GM21528 (cell line): ENCODE measurements around the gene NKAIN4.

Experiments used
- ATAC-seq: cut with Tn5 transposase; IDR thresholded peaks from one replicate; pipeline ENCODE4 v1.9.1; 2021; ENCODE audit warnings: mild to moderate bottlenecking, moderate library complexity; ENCODE audit not compliant: unreplicated experiment, low FRiP score

NKAIN4 gene

DNA sequence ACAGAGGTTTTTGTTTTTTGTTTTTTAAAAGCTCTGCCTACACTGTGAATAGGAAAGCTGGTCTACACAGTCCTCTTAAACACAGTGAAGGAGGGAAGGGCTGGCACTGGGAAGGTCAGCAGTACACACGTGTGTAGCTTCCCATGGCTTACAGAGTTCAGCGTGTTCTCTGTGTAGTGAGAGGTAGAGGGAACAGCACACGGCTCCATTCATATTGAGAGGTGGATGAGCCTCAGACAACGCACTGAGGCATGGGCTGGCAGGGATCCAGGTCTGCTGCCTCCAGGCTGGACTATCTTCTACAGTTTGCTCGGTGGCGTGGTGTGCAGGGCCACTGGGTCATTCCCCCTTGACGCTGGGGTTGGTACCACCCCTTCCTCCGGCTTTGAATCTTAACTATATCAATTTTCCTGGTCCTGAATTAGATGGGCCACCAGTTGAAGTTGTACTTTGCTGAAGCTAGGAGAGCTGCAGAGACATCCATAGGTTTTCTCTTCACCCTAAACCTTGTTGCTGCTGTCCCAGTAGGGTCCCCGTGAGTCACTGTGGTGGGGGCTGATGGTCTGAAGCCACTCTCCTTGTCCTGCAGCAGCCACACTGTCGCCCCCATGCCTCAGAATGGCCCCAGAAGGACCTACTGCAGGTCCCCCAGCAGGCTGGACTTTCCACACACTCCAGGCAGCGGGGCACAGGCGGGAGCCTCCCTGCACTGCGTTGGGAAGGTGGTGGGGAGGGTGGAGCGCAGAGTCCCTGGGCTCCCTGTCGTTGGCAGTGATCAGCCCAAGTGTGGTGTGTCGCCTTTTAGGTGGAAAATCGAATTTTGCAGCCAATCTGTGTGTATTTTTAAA lies 20.3 kb upstream of the NKAIN4 start:
- no peak for ATAC-seq

DNA sequence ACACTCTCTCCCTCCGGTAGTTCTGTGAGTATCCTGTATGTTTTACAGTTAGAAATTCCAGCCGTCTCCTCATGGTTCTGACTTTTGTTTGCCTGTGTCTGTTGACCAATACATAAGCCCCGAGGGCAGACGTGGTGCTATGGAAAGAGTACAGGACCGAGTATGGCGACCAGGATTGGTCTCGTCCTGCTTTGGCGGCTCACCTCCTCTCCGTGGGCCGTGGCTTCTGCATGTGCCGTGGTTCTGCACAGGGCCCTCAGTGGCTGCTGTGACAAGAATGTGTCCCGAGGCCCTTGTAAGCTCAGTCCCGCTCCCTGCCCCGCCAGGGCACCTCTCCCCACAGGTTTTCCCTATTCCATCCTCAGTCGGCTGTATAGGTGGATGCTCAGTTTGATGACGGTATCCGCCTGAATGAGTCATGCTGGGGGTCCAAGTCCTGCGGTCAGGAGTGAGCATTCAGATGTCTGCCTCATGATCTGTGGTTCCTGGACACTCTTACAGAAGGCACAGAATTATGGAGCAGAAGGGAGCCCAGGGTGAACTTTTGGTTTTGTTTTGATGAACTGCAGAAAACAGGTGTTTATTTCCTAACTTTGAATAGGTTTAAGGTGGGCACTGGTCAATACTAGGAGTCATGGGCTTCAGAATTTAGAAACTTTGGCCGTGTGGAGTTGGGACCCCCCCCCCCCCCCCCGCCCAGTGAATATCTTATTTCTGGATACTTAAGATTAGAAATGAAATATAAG lies 19.5 kb upstream of the NKAIN4 start:
- no peak for ATAC-seq

DNA sequence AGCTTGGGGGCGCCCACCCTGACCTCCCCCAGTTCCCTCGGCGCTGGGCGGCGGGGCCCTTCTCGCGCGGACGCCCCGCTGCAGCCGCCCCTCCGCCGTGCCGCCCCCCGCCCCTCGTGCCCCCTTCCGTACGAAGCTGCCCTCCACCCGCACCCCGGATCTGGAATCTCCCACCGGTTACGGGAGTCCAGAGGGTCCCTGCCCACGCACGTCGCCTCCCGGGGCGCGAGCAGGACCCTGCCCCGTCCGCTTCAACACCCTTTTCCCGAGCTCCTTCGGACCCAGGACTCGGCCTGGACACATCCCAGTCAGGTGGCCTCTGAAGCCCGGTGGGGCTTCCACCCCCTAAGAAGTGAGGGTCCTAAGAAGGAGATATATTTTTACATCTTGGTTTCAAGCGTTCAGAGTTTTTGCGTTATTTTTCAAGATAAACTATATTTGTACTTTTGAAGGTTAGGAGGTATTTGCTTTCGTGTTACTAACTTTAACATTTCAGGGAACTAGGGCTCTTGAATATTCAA lies 18.9 kb upstream of the NKAIN4 start:
- no peak for ATAC-seq

DNA sequence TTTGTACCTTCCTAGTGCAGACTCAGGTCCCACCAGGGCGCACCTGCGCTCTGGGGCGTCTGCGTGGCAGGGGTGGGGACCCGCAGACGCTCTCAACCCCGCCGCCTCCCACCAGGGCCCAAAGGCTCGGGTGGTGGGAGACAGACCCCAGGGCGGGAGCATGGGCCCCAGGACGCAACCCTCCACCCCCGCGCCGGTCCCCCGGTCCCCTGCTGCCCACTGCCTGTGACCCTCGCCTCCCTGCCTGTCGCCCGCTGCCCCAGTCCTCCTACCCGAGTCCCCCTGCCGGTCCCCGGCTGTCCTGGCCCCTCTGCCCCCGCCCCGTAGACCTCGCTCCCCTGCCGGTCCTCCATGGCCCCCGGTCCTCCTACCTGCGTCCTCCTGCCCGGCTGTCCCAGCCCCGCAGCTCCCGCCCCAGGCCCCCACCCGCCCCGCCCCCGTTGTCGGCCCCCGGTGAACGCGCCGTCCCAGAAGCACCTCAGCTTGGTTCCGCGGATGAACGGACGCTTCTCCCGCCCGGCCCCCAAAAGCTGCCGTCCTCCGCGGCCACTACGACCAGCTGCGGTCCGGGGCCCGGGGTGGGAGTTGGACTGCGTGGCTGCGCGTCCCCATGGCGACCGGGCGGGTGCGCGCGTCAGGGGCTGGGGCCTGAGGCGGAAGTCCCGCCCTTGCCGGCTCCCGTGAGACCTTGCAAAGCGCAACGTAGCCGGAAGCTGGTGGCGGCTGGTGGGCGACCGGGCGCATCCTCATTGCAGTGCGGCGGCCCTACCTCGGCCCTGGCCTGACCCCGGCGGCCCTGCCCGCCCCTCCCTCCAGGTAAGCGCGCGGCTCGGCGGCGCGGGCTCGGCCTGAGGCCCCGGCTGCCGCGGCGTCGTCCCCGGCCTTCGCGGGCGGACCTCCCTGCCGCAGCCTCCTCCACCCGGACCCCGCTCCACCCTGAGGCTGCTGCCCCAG lies 18.1 kb upstream of the NKAIN4 start, which contains the start of gene ARFGAP1:
Gene ARFGAP1 (plus strand): TSS at position 709 of the 954 bp plus-strand sequence. CDS start 2,768 bp downstream, outside the sequence.
- peak; percentile 70 for ATAC-seq

DNA sequence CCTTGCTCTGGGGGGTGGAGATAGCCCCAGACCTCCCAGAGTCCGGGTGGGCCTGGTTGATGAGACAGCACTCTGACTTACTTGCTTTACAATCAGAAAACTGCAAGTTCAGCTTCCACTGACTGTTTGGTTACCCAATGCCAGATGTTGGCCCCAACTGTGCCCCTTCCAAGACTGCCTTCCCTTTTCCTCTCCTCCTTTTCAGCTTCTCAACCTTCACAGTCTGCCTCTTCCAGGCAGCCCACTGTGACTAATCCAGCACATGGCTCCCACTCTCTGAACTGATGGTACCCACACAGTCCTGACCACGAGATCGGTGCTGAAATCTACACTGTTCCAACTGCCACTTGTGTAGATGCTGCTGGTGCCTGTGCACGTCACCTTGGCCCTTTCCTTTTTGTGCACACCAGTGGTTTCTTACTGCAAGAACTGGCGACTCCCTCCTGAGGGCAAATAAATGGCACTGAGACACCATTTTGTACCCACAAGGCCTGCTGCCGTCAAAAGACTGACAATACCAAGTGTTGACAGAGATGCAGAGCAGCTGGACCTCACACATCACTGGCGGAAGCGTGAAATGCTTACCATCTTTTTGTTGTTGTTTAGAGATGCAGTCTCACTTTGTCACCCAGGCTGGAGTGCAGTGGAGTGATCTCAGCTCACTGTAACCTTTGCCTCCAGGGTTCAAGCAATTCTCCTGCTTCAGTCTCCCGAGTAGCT lies 16.5 kb upstream of the NKAIN4 start:
- ATAC-seq: no peak

DNA sequence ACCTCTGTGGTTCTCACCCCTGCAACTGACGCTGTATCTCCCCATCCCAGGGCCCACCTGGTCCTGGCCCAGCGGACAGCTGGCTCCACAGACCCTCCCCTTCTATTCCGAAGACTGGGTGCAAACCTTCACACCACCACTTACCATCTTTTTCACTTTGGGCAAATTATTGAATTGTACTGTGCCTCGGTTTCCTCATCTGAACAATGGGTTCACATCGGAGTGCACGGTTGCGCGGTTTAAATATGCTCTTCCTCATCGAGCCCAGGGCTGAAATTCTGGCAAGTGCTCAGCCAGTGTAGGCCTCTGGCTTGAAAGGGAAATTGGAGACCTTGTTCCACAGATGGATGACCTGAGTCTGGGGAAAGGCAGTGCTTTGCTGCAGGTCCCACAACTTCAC lies 15.5 kb upstream of the NKAIN4 start:
- no peak for ATAC-seq

DNA sequence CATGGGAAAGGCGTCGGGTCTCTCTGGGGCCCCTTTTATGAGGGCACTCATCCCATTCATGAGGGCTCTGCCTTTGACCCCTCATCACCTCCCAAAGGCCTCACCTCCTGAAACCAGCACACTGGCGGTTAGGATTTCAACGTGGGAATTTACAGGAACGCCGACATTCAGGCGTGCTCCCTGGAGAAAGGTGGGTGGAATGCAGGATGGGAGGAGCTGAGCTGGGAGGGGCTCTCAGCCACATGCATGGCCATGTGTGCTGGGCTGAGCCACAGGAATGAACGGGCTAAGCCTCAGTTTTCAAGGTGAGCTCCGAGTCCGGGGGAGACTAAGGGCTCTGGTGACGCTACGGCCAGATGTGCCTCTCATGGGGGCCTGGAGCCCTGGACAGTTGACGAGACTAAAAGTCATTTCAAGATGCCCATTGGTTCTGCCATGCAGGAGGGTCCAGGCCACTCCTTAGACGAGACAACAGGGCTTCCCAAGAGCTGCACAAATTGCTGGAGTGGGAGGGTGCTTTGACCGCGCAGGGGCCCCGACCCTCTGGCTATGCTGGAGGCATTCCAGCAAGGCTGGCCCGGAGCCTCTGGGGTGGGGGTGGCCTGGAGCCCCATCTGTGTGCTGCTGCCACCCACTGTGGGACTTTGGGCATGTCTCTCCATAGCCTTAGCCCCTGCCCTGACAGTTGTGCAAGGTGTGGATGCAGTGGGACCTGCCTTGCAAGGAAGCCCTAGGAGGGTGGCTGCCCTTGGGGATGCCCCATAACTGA lies 14.6 kb upstream of the NKAIN4 start:
- ATAC-seq: no peak

DNA sequence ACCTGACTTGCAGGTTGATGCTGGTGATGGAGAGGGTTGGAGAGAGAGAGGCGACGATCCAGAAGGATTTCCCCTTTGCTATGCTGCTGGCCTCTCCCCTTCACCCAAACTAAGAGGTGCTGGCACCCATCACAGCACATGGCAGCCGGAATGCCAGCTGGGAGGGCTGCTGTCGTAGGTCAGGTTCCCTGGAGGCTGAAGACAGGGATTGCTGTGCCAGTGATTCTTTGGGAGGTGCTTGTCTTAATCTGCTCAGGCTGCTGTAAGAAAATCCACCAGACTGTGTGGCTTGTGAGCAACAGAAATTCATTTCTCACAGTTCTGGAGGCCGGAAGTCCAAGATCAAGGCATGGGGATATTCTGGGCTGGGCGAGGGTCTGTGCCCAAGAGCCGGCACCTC lies 14.0 kb upstream of the NKAIN4 start:
- no peak for ATAC-seq

DNA sequence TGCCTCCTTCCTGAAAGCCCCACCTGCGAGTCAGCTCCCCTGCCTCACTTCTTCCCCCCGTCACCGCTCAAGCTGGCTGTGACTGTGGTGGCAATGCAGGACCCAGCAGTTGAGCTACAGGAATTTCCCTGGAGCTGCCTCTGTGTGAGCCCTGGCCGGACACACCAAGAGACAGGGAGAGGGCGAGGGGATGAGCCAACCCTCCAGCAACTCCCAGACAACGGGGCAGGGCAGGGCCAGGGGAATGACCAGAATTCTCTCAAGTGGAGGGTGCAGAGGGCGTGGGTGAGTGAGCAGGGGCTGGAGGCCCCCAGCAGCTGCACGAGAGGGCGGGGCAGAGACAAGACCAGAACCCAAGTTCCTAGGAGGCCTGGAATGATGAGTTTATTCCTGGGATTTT lies 13.4 kb upstream of the NKAIN4 start:
- no peak for ATAC-seq

DNA sequence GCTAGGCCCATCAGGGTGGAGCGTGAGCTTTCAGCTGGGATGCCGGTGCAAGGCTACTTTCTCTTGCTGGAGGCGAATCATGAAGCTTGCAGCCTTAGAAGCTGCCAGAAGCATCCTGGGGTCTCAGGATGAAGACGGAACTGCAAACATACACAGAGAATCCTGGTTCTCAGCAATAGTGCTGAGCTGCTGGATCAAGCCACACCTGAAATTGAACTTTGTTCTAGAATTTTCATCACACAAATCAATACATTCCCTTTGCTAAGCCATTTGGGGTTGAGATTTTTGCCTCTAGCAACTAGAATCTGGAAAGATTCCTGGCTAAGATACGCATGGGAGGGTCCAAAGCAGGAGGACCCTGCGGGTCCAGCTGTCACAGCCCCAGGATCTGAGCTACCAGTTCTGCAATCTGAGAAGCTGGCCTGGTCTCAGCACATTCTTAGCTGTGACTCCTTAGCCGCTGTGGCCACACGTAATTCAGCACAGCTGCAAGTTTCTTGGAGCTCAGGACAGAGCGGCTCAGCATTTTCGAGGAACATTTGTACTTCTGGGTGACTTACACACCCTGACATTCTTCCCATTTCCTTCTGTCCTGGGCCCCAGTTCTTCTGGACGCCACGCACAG lies 11.7 kb upstream of the NKAIN4 start:
- no peak for ATAC-seq

DNA sequence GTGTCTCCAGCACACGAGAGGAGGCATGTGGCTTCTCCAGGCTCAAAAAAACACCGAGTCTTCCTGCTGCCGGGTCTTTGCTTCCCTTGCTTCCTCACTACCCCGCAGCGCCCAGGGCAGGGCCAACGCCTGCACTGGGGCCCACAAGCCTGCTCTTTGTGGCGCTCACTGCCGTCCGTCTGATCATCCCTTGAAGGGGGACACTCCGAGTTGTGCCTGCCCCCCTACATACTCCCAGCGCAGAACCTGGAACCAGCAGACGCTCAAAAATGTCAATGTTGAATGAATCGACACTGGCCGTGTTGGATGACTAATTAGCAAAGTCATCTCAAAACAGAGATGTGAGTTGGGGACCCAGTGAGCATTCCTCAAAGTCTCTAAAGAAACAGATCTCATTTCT lies 10.3 kb upstream of the NKAIN4 start:
- no peak for ATAC-seq

DNA sequence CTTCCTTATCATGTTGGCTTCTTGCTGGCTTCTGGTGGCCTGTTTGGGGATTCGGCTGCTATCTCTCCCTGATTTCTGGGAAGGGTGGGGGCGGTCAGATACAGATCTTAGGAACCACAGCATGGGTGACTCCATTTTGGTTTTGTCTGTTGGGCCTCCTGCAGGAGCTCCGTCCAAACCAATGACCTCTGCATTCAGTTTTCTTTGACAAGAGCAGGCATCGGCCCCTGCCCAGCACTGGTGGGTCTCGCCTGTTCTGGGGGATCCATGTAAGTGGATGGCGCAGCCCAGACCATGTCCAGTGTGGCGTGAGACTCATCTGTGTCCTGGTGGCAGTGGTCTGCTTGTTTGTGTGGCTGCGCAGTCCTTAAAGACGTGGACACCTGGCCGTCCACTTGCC lies 9.7 kb upstream of the NKAIN4 start:
- no peak for ATAC-seq

DNA sequence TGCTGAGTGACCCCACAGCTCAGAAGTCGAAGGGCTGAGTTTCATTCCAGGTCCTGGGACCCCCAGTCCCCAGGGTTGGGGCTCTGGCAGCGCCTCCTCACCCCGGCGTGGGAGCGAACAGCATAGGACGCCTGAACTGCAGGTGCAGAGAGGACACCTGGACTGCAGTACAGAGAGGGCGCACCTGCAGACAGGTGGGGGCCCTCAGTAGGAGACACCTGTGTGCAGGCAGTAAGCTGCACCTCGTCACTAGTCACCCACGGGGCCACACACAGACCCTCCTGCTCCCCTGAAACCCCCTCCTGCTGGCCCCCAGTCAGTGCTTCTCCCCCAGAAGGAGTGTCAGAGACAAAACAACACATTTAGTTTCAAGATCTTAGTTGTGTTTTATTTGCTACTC lies 8.6 kb upstream of the NKAIN4 start:
- no peak for ATAC-seq

DNA sequence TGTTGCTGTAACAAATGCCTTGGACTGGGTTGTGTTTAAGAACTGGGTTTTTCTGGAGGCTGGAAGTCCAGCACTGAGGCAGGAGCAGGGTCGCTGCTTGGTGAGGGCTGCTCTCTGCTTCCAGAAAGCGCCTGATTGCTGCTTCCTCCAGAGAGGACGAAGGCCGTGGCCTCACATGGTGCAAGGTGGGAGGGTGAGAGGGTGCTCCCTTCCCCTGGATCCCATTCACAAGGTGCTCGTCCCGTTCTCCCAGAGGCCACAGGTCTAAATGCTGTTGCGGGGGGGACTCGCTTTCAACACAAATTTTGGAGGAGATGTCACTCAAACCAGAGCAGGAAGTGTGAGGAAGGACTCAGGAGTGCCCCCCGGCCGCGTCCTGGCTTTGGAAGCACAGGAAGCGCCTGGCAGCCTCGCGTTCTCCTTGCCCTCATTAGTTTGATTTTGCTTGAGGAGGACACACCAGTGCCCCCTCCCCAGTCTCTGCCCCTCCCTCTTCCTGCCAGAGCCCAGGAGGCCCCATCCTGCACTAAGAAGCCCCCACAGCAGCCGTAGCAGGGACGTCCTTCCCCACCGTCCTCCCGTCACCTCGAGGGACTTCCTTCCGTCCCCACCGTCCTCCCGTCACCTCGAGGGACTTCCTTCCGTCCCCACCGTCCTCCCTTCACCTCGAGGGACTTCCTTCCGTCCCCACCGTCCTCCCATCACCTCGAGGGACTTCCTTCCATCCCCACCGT lies 7.7 kb upstream of the NKAIN4 start:
- no peak for ATAC-seq

DNA sequence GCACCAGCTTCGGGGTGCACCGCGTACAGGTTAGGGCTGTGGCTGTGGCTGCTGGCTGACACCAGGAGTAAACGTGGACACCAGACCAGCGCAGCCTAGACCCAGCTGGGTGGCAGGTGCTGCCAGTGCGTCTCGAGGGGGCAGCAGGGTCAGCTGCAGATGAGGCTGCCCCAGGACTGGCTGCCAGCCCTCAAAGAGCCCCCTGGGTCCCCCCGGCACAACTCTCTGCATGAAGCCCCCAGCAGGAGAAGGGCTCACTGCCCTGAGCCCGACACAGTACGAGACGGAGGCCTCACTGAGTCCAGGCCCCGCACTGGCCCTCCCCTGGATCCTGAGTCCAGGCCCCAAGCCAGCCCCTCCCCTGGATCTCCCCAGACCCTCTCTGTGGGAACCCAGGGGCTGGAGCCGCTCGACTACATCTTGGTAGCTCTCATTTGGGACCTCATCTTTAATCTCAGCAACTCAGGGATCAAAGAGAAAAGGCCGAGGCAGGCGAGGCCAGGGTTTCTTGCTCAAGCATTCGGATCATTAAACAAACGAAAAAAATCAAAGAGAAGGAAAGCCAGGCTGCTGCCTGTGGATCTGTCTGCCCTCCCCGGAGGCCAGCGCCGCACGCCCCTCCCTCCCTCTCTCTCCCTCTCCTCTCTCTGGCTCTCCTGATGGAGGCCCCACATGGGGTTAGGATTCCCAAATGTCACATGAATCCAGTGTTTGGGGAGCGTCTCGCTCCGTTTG lies 7.0 kb upstream of the NKAIN4 start:
- no peak for ATAC-seq

DNA sequence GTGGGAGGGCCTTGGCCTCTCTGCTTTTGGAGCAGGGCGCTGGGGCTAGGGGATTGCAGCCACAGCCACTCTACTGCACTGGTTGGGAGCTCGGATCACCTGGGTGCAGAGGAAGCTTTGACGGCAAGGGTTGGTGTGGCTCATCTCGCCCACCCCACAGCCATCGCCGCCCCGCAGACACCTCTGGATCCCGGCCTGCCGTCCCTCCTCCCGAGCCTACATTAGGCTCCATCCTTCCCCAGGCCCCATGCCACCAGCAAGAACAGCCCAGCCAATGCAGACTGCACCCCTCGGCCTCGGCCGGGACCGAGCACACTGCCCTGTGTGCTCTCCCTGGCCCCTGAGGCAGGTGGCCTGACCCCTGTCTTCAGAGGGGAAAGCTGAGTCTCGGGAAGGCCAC lies 6.3 kb upstream of the NKAIN4 start:
- ATAC-seq: no peak

DNA sequence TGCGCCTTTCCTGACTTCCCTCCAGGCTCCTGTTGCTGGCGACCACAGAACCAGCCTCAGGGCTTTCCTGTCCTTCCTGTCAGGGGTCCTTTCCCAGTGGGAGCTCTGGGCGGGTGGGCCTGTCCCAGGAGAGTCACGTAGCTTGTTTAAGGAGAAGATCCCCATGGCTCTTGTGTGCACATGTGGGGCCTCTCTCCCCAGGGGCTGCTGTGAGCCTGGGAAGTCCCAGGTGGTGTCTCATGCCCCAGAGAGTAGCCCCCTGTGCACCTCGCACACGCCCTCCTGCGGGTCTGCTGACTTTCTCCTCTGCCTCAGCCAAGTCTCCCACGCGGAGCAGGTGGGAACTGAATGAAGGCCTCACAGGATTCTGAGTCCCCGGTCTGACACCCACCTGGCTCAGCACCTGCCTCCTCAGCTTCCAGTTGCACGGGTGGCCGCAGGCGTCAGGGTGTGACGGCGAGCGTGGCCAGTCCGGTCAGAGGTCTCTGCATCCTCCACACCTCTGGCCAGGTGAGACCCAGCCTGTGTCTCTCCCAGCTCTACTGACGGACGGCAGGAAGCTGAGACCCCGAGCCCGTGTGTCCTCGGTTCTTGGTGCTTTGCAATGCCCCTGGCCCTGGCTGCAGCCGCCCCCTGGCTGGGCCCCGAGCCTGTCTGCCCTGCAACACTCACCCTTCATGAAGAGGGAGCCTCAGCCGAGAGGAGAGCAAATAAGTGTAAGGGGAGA lies 5.6 kb upstream of the NKAIN4 start:
- ATAC-seq: no peak
